SK-N-MC (cell line): ENCODE measurements around the gene TIMM44.

ENCODE experiments used
- EZH2 ChIP-seq: fragments of 200-600 bp; sonication (generic); IDR thresholded peaks from one replicate; pipeline ENCODE4 v1.6.1; 2017; ENCODE audit warnings: antibody characterized with exemption
- POLR2AphosphoS5 ChIP-seq: IDR thresholded peaks from 2 replicates; pipeline ENCODE4 v1.6.1; 2012; ENCODE audit warnings: mild to moderate bottlenecking, low read depth, low read length, borderline replicate concordance

- TF ChIP-seq POLR2AphosphoS5: no peak
- no peak for TF ChIP-seq EZH2
Observed at GRCh38 chr19:7931221-7932061, 12.0 kb downstream of the TIMM44 start.
